Naive thymus-derived CD8-positive, alpha-beta T cell (primary cell): Measurements from ENCODE around the gene SIPA1L3. TPM values are rescaled to one million over a fixed set of nuclear protein-coding genes. Genes with fewer than 3 reads are reported as not detected.

Experiments
- ATAC-seq, 2 donors: fragments of 150-1000 bp; cut with Tn5 transposase in 1 of 2; sonication (Bioruptor Pico), chemical (Tn5 transposase) in 1 of 2; 1 replicate in 1 of 2; 2 replicates in 1 of 2; pipeline ENCODE4 v1.10.0; 2021; ENCODE audit warnings: mild to moderate bottlenecking in 2 of 2, moderate library complexity in 2 of 2
- POLR2A ChIA-PET: fragments of 350-600 bp; sonication (Branson Sonifier 250); formaldehyde crosslinking; loops from one replicate; lab custom pipeline; 2021; ENCODE audit warnings: antibody characterized with exemption; lab: Charles Lee
- DNase-seq, 10 donors: peaks; one replicate each; pipeline versions ENCODE4 v3.0.0 to v3.0.0-alpha.2; 2020 to 2022
- H3K27ac Mint-ChIP-seq, 10 donors: one replicate each; pipeline ENCODE4 v1.8.0; 2020 to 2022; ENCODE audit warnings: mild to moderate bottlenecking in 10 of 10, mixed read lengths in 10 of 10, moderate library complexity in 4 of 10, inconsistent platforms in 1 of 10
- H3K27me3 Mint-ChIP-seq, 5 donors: one replicate each; pipeline ENCODE4 v1.8.0; 2021 to 2022; ENCODE audit warnings: mixed read lengths in 5 of 5
- H3K36me3 Mint-ChIP-seq, 3 donors: one replicate each; pipeline ENCODE4 v1.8.0; 2020 to 2022; ENCODE audit warnings: mixed read lengths in 3 of 3, mild to moderate bottlenecking in 2 of 3, inconsistent platforms in 1 of 3
- H3K4me1 Mint-ChIP-seq, 4 donors: one replicate each; pipeline ENCODE4 v1.8.0; 2021 to 2022; ENCODE audit warnings: mixed read lengths in 4 of 4
- H3K4me3 Mint-ChIP-seq, 10 donors: one replicate each; pipeline ENCODE4 v1.8.0; 2020 to 2022; ENCODE audit warnings: mild to moderate bottlenecking in 10 of 10, mixed read lengths in 10 of 10, moderate library complexity in 6 of 10, inconsistent platforms in 1 of 10
- H3K9me3 Mint-ChIP-seq, 9 donors: one replicate each; pipeline ENCODE4 v1.8.0; 2020 to 2022; ENCODE audit warnings: mixed read lengths in 9 of 9, mild to moderate bottlenecking in 3 of 9, inconsistent platforms in 1 of 9, moderate library complexity in 1 of 9
- polyA plus RNA-seq, 3 donors: library from polyadenylated mRNA; unstranded; fragments of 300-500 nt; fragmentation: Illumina TruSeq; gene quantifications; one replicate each; pipeline ENCODE4 v1.2.3, GENCODE V29; 2021
- total RNA-seq, 8 experiments: library from RNA in 2 of 8; stranded (reverse) in 2 of 8; gene quantifications; one replicate each; pipeline ENCODE4 v1.2.3 and lab custom pipeline; 2021 to 2026

Gene SIPA1L3
- total and polyA plus RNA-seq, 5 experiments from 2014 or later: 0.66 to 34.5 (median 1.6) TPM

GRCh38 chr19:37925212-37925611 is 18.2 kb downstream of the SIPA1L3 start:
- Mint-ChIP-seq H3K27me3 (no peaks in the 10 kb centered on the region), H3K36me3 (peaks cover 0 to 27% (median 14%) of the 10 kb centered on the region in 3 donors), H3K4me1 (peaks cover 10 to 72% (median 32%) of the 10 kb centered on the region in 4 donors), H3K4me3 (no peak overlapping the region), H3K27ac (peak overlapping the region in 1 of 10 donors; percentile 25), H3K9me3 (no peaks in the 10 kb centered on the region)
- DNase-seq (no peak), ATAC-seq (no peak)
- POLR2A ChIA-PET: no interaction called here

DNA sequence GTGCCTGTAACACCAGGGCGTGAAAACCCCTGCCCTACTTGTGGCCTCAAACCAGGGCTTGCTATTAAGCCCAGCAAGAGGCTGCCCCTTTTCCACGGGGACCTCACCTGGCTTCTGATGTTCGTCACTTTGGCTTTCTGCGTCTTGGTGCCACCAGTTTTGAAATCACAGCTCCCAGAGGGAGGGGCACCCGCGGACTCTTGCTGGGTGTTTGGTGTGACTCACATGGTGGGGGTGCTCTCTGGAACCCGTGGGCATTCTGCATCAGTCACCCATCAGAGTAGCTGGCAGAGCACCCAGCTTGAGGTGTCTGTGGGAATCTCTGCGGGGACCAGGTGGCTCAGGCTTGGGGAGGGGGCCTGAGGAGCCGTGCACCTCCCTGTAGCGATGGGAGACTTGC is 19.2 kb downstream of the SIPA1L3 start:
- no peaks in the 10 kb centered on the region for H3K9me3 Mint-ChIP-seq
- no peak for ATAC-seq
- DNase-seq: no peak
- H3K27me3 Mint-ChIP-seq: no peaks in the 10 kb centered on the region
- H3K27ac Mint-ChIP-seq: no peak overlapping the region
- H3K4me1 Mint-ChIP-seq: peaks cover 5 to 70% (median 24%) of the 10 kb centered on the region in 4 donors
- peaks cover 0 to 20% (median 16%) of the 10 kb centered on the region in 3 donors for H3K36me3 Mint-ChIP-seq
- POLR2A ChIA-PET: no interaction called here
- no peak overlapping the region for H3K4me3 Mint-ChIP-seq

DNA sequence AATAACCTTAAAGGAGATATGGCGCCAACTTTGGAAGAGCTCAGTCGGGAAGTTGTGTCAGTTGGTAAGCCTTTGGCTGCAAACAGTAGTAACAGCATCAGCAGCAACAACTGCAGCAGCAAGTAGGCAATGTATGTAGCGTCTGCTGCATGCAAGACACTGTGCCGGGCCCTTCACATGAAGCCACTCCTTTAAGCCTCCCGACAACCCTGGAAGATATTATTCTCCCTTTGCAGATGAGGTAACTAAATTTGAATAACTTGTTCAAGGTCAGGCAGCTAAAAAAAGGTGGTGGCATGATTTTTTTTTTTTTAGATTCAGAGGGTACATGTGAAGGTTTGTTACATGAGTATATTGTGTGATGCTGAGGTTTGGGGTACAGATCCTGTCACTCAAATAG is 19.7 kb downstream of the SIPA1L3 start:
- H3K9me3 Mint-ChIP-seq: no peaks in the 10 kb centered on the region
- ATAC-seq (no peak), DNase-seq (no peak)
- POLR2A ChIA-PET: no interaction called here
- H3K27ac Mint-ChIP-seq: peak overlapping the region in 1 of 10 donors; percentile 37
- peaks cover 6 to 67% (median 23%) of the 10 kb centered on the region in 4 donors for H3K4me1 Mint-ChIP-seq
- peaks cover 0 to 16% (median 16%) of the 10 kb centered on the region in 3 donors for H3K36me3 Mint-ChIP-seq
- H3K4me3 Mint-ChIP-seq: no peak overlapping the region
- H3K27me3 Mint-ChIP-seq: no peaks in the 10 kb centered on the region

- Mint-ChIP-seq H3K9me3 (peaks cover 0 to under 1% (median 0%) of the 10 kb centered on the region in 9 donors), H3K4me1 (peaks cover 11 to 76% (median 36%) of the 10 kb centered on the region in 4 donors), H3K27me3 (no peaks in the 10 kb centered on the region), H3K36me3 (peaks cover under 1 to 17% (median 16%) of the 10 kb centered on the region in 3 donors), H3K4me3 (peak overlapping the region in 1 of 10 donors; percentile 53), H3K27ac (peak overlapping the region in 2 of 10 donors; percentile 30 to 73)
- DNase-seq (no peak), ATAC-seq (peak in 1 of 2 donors; percentile 53)
- POLR2A ChIA-PET: no interaction called here
These were observed 21.7 kb downstream of the SIPA1L3 start for GRCh38 chr19:37928527-37929286.

DNA sequence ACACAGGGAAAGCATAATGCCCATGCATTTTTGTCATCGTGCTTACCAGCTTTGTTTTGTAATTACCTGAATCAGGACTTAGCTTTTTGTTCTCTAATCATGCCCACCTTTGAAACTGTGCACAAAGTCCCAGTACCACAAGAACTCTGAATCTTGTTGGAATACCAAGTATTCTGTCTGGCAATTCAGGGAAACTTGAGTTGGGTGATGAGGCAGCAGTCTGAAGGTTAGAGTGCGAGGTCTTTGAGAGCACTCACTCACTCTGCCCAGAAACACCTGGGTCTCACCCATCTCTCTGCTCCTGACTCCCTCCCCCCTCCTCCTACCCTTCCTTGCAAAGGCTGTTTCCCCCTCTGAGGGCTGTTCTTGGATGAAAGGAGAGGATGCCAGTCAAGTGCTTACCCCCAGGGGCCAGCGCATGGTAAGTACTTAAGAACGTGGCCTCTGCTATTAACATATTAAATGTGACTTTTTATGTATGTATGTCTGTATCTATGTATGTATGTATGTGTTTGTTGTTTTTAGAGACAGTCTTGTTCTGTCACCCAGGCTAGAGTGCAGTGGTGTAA is 22.4 kb downstream of the SIPA1L3 start:
- Mint-ChIP-seq H3K27ac (no peak overlapping the region), H3K9me3 (peaks cover 0 to 6% (median 2%) of the 10 kb centered on the region in 9 donors), H3K27me3 (no peaks in the 10 kb centered on the region), H3K4me3 (no peak overlapping the region), H3K36me3 (peaks cover 8 to 25% (median 13%) of the 10 kb centered on the region in 3 donors), H3K4me1 (peaks cover 12 to 80% (median 36%) of the 10 kb centered on the region in 4 donors)
- POLR2A ChIA-PET: no interaction called here
- no peak for ATAC-seq
- DNase-seq: no peak

DNA sequence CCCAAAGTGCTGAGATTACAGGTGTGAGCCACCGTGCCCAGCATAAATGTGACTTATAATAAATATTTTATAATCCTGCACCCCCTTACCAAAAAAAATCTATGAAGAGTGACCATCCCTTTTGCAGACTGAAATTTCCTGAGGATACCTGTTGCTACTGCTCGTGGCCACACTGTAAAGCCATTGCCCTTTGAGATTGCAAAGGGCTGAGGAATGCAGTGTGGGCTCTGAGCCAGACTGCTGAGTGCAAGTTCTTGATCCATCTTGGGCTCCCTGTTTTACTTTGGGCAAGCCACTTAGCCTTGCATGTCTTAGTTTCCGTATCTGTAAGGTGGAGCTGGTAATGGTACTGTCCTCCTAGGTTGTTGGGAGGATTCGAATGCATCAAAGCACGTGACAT is 23.4 kb downstream of the SIPA1L3 start:
- peaks cover 13 to 27% (median 18%) of the 10 kb centered on the region in 3 donors for H3K36me3 Mint-ChIP-seq
- no peak overlapping the region for H3K27ac Mint-ChIP-seq
- ATAC-seq: no peak

GRCh38 chr19:37931881-37932655 is 25.1 kb downstream of the SIPA1L3 start:
- DNase-seq (no peak), ATAC-seq (no peak)
- no peaks in the 10 kb centered on the region for H3K27me3 Mint-ChIP-seq
- POLR2A ChIA-PET: interaction anchor here (0.6 to 1.3 kb wide), 2 partner anchors 11 to 1798 kb away, joined by 3 read pairs; no protein-coding TSS in a partner anchor
- H3K4me3 Mint-ChIP-seq: peak overlapping the region in 3 of 10 donors; percentile 16 to 52 (median 27)
- H3K4me1 Mint-ChIP-seq: peaks cover 8 to 71% (median 28%) of the 10 kb centered on the region in 4 donors
- peak overlapping the region in 2 of 10 donors; percentile 47 to 59 for H3K27ac Mint-ChIP-seq
- peaks cover 13 to 43% (median 23%) of the 10 kb centered on the region in 3 donors for H3K36me3 Mint-ChIP-seq
- H3K9me3 Mint-ChIP-seq: peaks cover 0 to 21% (median 11%) of the 10 kb centered on the region in 9 donors

More for the DNA sequence above, 23.4 kb downstream of the SIPA1L3 start:
- no peaks in the 10 kb centered on the region for H3K27me3 Mint-ChIP-seq
- H3K9me3 Mint-ChIP-seq: peaks cover 0 to 15% (median 8%) of the 10 kb centered on the region in 9 donors
- DNase-seq: no peak
- H3K4me3 Mint-ChIP-seq: no peak overlapping the region
- H3K4me1 Mint-ChIP-seq: peaks cover 8 to 76% (median 31%) of the 10 kb centered on the region in 4 donors
- POLR2A ChIA-PET: no interaction called here

DNA sequence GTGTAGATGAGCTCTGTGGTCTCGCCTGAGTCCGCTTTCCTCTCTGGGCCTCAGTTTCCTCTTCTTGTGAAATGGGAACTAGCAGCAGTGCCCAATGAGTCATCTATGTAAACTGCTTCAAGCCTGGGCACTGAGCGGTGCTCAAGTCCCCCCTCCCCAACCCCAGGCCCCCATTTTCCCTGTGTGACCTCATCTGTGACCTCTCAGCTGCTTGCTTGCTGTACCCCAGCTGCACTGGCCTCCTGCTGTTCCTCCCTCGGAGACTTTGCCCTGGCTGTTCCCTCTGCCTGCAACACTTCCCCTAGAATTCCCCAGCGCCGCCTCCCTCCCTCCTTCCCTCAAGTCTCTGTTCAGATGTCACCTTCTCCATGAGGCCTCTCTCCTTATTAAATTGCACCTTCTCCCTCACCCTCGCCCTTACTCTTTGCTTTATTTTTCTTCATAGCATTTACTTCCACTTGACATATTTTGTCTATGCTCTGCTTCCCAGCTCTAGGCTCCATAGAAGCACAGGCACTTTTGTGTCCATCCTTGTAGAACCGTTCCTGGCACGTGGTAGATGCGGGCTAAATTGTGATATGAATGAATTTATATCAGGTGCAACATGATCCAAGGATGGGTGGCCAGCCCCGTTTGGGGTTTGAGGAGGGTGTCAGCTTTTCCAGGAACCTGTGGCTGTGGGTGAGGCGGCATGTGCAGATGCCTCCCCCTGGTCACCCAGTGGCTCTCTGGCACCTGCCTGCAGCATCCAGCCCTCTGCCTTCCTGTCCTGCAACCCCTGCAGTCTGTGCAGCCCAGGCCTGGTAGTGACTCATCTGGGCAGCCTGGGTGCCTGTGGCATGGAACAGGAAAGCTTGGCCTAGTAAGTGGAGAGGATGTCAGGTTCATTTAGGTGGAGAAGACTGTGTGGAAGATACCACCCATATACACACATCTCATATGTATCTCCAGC is 26.3 kb downstream of the SIPA1L3 start:
- no peak for DNase-seq
- peak overlapping the region in 5 of 10 donors; percentile 1 to 69 (median 14) for H3K27ac Mint-ChIP-seq
- H3K4me3 Mint-ChIP-seq: peak overlapping the region in 4 of 10 donors; percentile 13 to 52 (median 24)
- POLR2A ChIA-PET: no interaction called here
- peaks cover 13 to 46% (median 23%) of the 10 kb centered on the region in 3 donors for H3K36me3 Mint-ChIP-seq
- H3K27me3 Mint-ChIP-seq: no peaks in the 10 kb centered on the region
- peaks cover 0 to 21% (median 11%) of the 10 kb centered on the region in 9 donors for H3K9me3 Mint-ChIP-seq
- no peak for ATAC-seq
- peaks cover 8 to 71% (median 28%) of the 10 kb centered on the region in 4 donors for H3K4me1 Mint-ChIP-seq

GRCh38 chr19:37933937-37934358 is 26.9 kb downstream of the SIPA1L3 start:
- H3K9me3 Mint-ChIP-seq: peaks cover 0 to 23% (median 11%) of the 10 kb centered on the region in 9 donors
- no peaks in the 10 kb centered on the region for H3K27me3 Mint-ChIP-seq
- POLR2A ChIA-PET: no interaction called here
- no peak overlapping the region for H3K4me3 Mint-ChIP-seq
- ATAC-seq (no peak), DNase-seq (no peak)
- H3K4me1 Mint-ChIP-seq: peaks cover 10 to 68% (median 25%) of the 10 kb centered on the region in 4 donors
- H3K36me3 Mint-ChIP-seq: peaks cover 13 to 49% (median 23%) of the 10 kb centered on the region in 3 donors
- H3K27ac Mint-ChIP-seq: peak overlapping the region in 1 of 10 donors; percentile 59

GRCh38 chr19:37935341-37935740 is 28.3 kb downstream of the SIPA1L3 start:
- POLR2A ChIA-PET: interaction anchor here (0.6 kb wide), 1 partner anchor 299 kb away, joined by 7 read pairs; no protein-coding TSS in a partner anchor
- H3K9me3 Mint-ChIP-seq: peaks cover 0 to 25% (median 11%) of the 10 kb centered on the region in 9 donors
- peaks cover 16 to 56% (median 23%) of the 10 kb centered on the region in 3 donors for H3K36me3 Mint-ChIP-seq
- H3K4me1 Mint-ChIP-seq: peaks cover 10 to 62% (median 25%) of the 10 kb centered on the region in 4 donors
- no peak overlapping the region for H3K27ac Mint-ChIP-seq
- DNase-seq (no peak), ATAC-seq (no peak)
- no peaks in the 10 kb centered on the region for H3K27me3 Mint-ChIP-seq
- no peak overlapping the region for H3K4me3 Mint-ChIP-seq

- no peak overlapping the region for H3K4me3 Mint-ChIP-seq
- H3K27me3 Mint-ChIP-seq: no peaks in the 10 kb centered on the region
- POLR2A ChIA-PET: no interaction called here
- no peak overlapping the region for H3K27ac Mint-ChIP-seq
- DNase-seq (no peak), ATAC-seq (no peak)
- H3K36me3 Mint-ChIP-seq: peaks cover 17 to 52% (median 23%) of the 10 kb centered on the region in 3 donors
- peaks cover 0 to 25% (median 11%) of the 10 kb centered on the region in 9 donors for H3K9me3 Mint-ChIP-seq
- H3K4me1 Mint-ChIP-seq: peaks cover 11 to 55% (median 23%) of the 10 kb centered on the region in 4 donors
These were observed 29.2 kb downstream of the SIPA1L3 start for GRCh38 chr19:37936166-37936565.
